Measurements from ENCODE around the gene GALNT18. TPM values are rescaled to one million over a fixed set of nuclear protein-coding genes. Genes with fewer than 3 reads are reported as not detected.

Gene GALNT18
- total RNA-seq, 2 experiments from 2014 or later, result 0.69 to 0.71 TPM

GRCh38 chr11:11247576-11247975 is 374.2 kb downstream of the GALNT18 start:
- no peaks in the 10 kb centered on the region for H3K4me1 Mint-ChIP-seq
- peaks cover 8% of the 10 kb centered on the region for H3K9me3 Mint-ChIP-seq
- ChIA-PET POLR2A (no interaction called here), CTCF (interaction anchor here (0.6 kb wide), 1 partner anchor 225 kb away, joined by 3 read pairs; no protein-coding TSS in a partner anchor)
- peaks cover 4% of the 10 kb centered on the region for H3K36me3 Mint-ChIP-seq (ENCODE audit: low read depth)
- H3K27me3 Mint-ChIP-seq, result no peaks in the 10 kb centered on the region
- DNase-seq, result no peak
- no peak overlapping the region for H3K4me3 Mint-ChIP-seq
- no peak overlapping the region for H3K27ac Mint-ChIP-seq

DNA sequence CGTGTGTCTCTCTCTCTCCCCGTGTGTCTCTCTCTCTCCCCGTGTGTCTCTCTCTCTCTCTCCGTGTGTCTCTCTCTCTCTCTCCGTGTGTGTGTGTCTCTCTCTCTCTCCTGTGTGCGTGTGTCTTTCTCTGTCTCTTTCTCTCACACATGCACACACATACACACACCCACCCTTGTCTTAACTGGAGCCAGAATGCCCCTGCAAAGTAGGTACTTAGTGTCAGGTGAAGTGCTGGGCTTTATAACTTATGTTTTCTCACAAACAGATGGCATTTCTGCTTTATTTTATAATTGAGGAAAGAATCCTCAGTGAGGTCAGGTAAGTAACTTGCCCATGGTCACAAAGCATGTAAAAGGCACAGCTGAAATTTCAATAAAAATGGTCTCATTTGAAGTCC is 374.7 kb downstream of the GALNT18 start:
- H3K27ac Mint-ChIP-seq, result no peak overlapping the region
- CTCF ChIA-PET, result interaction anchor here (0.6 kb wide), 1 partner anchor 224 kb away, joined by 3 read pairs; no protein-coding TSS in a partner anchor
- peaks cover 4% of the 10 kb centered on the region for H3K36me3 Mint-ChIP-seq (ENCODE audit: low read depth)
- H3K4me3 Mint-ChIP-seq, result no peak overlapping the region
- DNase-seq, result no peak
- POLR2A ChIA-PET, result no interaction called here
- H3K9me3 Mint-ChIP-seq, result peaks cover 8% of the 10 kb centered on the region
- H3K27me3 Mint-ChIP-seq, result no peaks in the 10 kb centered on the region
- H3K4me1 Mint-ChIP-seq, result no peaks in the 10 kb centered on the region

- no peak overlapping the region for H3K4me3 Mint-ChIP-seq
- H3K4me1 Mint-ChIP-seq, result no peaks in the 10 kb centered on the region
- H3K27me3 Mint-ChIP-seq, result no peaks in the 10 kb centered on the region
- H3K9me3 Mint-ChIP-seq, result peaks cover 8% of the 10 kb centered on the region
- POLR2A ChIA-PET, result no interaction called here
- H3K27ac Mint-ChIP-seq, result peak overlapping the region; percentile 4
- no peak for DNase-seq
- CTCF ChIA-PET, result no interaction called here
- H3K36me3 Mint-ChIP-seq (ENCODE audit: low read depth), result peaks cover 4% of the 10 kb centered on the region
Observed at GRCh38 chr11:11246166-11246565, 375.6 kb downstream of the GALNT18 start.

GRCh38 chr11:11245453-11245852 is 376.4 kb downstream of the GALNT18 start:
- H3K27me3 Mint-ChIP-seq, result no peaks in the 10 kb centered on the region
- H3K27ac Mint-ChIP-seq, result no peak overlapping the region
- peaks cover 4% of the 10 kb centered on the region for H3K36me3 Mint-ChIP-seq (ENCODE audit: low read depth)
- peaks cover 8% of the 10 kb centered on the region for H3K9me3 Mint-ChIP-seq
- CTCF ChIA-PET, result no interaction called here
- no peaks in the 10 kb centered on the region for H3K4me1 Mint-ChIP-seq
- POLR2A ChIA-PET, result no interaction called here
- no peak for DNase-seq
- no peak overlapping the region for H3K4me3 Mint-ChIP-seq

GRCh38 chr11:11244470-11245080 is 377.2 kb downstream of the GALNT18 start:
- H3K27me3 Mint-ChIP-seq, result no peaks in the 10 kb centered on the region
- H3K36me3 Mint-ChIP-seq (ENCODE audit: low read depth), result peaks cover 4% of the 10 kb centered on the region
- no peak overlapping the region for H3K27ac Mint-ChIP-seq
- CTCF ChIA-PET, result no interaction called here
- H3K4me1 Mint-ChIP-seq, result no peaks in the 10 kb centered on the region
- no peak for DNase-seq
- H3K4me3 Mint-ChIP-seq, result no peak overlapping the region
- peaks cover 8% of the 10 kb centered on the region for H3K9me3 Mint-ChIP-seq
- POLR2A ChIA-PET, result no interaction called here

GRCh38 chr11:11243590-11244469 is 378.0 kb downstream of the GALNT18 start:
- H3K4me1 Mint-ChIP-seq, result no peaks in the 10 kb centered on the region
- no peak for DNase-seq
- H3K36me3 Mint-ChIP-seq (ENCODE audit: low read depth), result peaks cover 4% of the 10 kb centered on the region
- H3K4me3 Mint-ChIP-seq, result no peak overlapping the region
- ChIA-PET CTCF (no interaction called here), POLR2A (no interaction called here)
- no peak overlapping the region for H3K27ac Mint-ChIP-seq
- H3K9me3 Mint-ChIP-seq, result peaks cover 8% of the 10 kb centered on the region
- H3K27me3 Mint-ChIP-seq, result no peaks in the 10 kb centered on the region

- no peak overlapping the region for H3K4me3 Mint-ChIP-seq
- no peaks in the 10 kb centered on the region for H3K4me1 Mint-ChIP-seq
- H3K27me3 Mint-ChIP-seq, result no peaks in the 10 kb centered on the region
- peaks cover 4% of the 10 kb centered on the region for H3K36me3 Mint-ChIP-seq (ENCODE audit: low read depth)
- DNase-seq, result no peak
- ChIA-PET CTCF (no interaction called here), POLR2A (no interaction called here)
- H3K27ac Mint-ChIP-seq, result no peak overlapping the region
- peaks cover 8% of the 10 kb centered on the region for H3K9me3 Mint-ChIP-seq
Observed at GRCh38 chr11:11243209-11243589, 378.6 kb downstream of the GALNT18 start.

- Mint-ChIP-seq H3K27me3 (no peaks in the 10 kb centered on the region), H3K4me1 (no peaks in the 10 kb centered on the region), H3K4me3 (no peak overlapping the region), H3K9me3 (no peaks in the 10 kb centered on the region), H3K27ac (no peak overlapping the region), H3K36me3 (ENCODE audit: low read depth) (no peaks in the 10 kb centered on the region)
- POLR2A ChIA-PET, result no interaction called here
- CTCF ChIA-PET, result no interaction called here
- no peak for DNase-seq
Observed at GRCh38 chr11:11241284-11241683, 380.5 kb downstream of the GALNT18 start.

- no peak overlapping the region for H3K4me3 Mint-ChIP-seq
- no peaks in the 10 kb centered on the region for H3K9me3 Mint-ChIP-seq
- DNase-seq, result no peak
- CTCF ChIA-PET, result no interaction called here
- no peaks in the 10 kb centered on the region for H3K27me3 Mint-ChIP-seq
- POLR2A ChIA-PET, result no interaction called here
- no peak overlapping the region for H3K27ac Mint-ChIP-seq
- H3K4me1 Mint-ChIP-seq, result no peaks in the 10 kb centered on the region
- no peaks in the 10 kb centered on the region for H3K36me3 Mint-ChIP-seq (ENCODE audit: low read depth)
Observed at GRCh38 chr11:11239959-11240358, 381.8 kb downstream of the GALNT18 start.

DNA sequence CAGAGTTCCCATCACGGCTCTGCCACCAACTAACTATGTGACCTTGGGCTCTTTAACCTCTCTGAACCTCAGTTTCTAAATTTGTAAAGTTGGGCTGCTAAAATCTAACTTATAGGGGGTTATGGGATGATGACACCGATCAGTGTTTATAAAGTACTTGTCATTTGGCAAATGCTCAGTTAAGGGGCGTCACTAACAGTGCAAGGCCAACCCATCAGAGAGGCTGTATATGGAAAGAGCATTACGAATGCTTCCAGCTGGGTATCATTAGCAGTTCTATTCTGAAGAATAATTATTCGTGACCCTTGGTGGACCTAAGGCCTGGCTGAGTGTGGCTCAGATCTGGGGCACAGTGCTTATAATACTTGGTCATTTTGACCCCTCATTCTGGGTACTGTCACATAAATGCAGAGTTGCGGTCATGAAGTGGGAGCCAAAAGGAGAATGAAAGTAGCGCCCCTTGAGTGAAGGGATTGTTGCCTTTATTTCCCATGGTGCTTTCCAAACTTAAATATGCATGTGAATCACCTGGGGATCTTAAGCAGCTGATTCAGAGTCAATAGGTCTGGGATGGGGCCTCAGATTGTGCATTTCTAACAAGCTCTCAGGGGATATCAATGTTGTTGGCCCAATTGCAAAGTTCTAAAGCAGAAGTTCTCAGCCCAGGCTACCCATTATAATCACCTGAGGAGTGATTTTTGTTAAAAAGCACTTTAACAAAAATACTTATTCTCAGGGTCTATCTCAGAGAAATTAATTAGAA is 384.6 kb downstream of the GALNT18 start:
- Mint-ChIP-seq H3K36me3 (ENCODE audit: low read depth) (no peaks in the 10 kb centered on the region), H3K4me1 (no peaks in the 10 kb centered on the region)

GRCh38 chr11:11236498-11237059 is 385.2 kb downstream of the GALNT18 start:
- Mint-ChIP-seq H3K4me3 (no peak overlapping the region), H3K36me3 (ENCODE audit: low read depth) (no peaks in the 10 kb centered on the region), H3K4me1 (no peaks in the 10 kb centered on the region), H3K27ac (no peak overlapping the region), H3K9me3 (no peaks in the 10 kb centered on the region), H3K27me3 (no peaks in the 10 kb centered on the region)
- DNase-seq, result no peak
- ChIA-PET CTCF (interaction anchor here (0.8 kb wide), 2 partner anchors 10 to 212 kb away, joined by 3 read pairs; no protein-coding TSS in a partner anchor), POLR2A (no interaction called here)

More for the DNA sequence above, 384.6 kb downstream of the GALNT18 start:
- no peak for DNase-seq
- Mint-ChIP-seq H3K27ac (no peak overlapping the region), H3K27me3 (no peaks in the 10 kb centered on the region), H3K4me3 (no peak overlapping the region), H3K9me3 (no peaks in the 10 kb centered on the region)
- POLR2A ChIA-PET, result no interaction called here
- CTCF ChIA-PET, result interaction anchor here (0.8 to 1.5 kb wide), 2 partner anchors 10 to 213 kb away, joined by 3 read pairs; no protein-coding TSS in a partner anchor

DNA sequence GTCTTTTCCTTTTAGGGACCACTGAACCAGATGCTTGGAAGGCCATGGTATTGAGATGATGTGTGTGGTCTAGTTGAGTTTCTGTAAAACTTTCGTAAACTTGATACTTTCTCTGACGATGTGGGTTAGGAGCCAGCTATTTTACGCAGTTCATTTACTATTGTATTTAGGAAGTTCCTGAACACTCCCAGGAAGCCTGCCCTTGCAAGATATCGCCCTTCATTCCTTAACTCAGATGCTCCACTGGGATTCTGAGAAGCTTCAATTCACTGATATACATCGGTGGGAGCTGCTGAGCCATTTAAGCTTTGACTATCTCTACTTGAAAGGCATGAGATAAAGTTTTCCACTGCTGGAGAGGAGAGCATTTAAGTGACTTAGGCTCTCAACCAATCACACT is 390.0 kb downstream of the GALNT18 start:
- ChIA-PET POLR2A (no interaction called here), CTCF (no interaction called here)
- Mint-ChIP-seq H3K36me3 (ENCODE audit: low read depth) (no peaks in the 10 kb centered on the region), H3K4me1 (no peaks in the 10 kb centered on the region), H3K27ac (no peak overlapping the region), H3K4me3 (no peak overlapping the region), H3K9me3 (no peaks in the 10 kb centered on the region), H3K27me3 (no peaks in the 10 kb centered on the region)
- no peak for DNase-seq
